Activated CD4-positive, alpha-beta T cell treated with anti-CD3 and anti-CD28 coated beads, Interleukin-10, Interleukin-2, amounts not matched to agents 100 ng/mL and 50 ng/mL, durations not matched to agents 16 hours and 8 hours (primary cell): ENCODE measurements around the gene OCSTAMP.

ENCODE experiments used
- DNase-seq: peaks from one replicate; pipeline ENCODE4 v3.0.0-alpha.2; 2020

The OCSTAMP gene

DNA sequence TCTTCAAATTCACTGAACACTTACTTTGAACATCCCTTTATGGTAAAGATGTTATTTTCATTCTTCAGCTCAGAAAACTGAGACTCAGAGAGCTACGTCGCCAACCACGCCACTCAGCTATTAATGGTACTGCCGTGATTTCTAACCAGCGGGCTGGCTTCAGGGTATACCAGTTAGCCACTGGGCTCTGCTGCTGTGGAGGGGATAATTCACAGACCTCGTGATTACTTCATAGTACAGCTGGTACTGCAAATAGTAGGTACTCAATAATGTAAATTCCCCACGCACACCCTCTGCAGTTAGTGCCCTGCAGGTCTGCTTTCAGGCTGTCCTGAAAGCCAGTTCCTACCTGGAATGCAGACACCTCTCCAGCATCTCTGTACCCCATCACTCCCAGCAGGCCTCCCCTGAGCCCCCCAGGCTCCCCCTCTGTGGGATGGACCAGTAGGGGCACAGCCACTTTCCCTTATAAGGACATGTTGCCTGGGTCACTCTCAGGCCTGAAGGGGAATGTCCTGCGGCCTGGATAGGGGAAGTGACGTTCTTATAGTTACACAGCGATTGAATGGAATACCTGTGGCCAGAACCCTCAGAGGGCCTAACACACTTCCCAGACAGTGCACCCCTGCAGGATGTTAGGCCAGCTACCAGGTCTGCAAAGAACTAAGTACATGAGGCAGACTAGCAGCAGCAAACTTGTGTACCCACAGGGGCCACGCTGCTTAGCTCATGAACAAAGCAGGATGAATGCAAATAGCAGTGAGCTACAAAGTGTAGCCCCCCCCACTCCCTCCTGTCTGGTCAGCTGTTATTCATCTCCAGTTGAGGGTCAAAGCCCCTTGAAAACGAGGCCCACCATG lies 1.3 kb upstream of the OCSTAMP start:
- no peak for DNase-seq

GRCh38 chr20:46549188-46549972 lies 1.1 kb downstream of the OCSTAMP start:
- peak; percentile 21 for DNase-seq

DNA sequence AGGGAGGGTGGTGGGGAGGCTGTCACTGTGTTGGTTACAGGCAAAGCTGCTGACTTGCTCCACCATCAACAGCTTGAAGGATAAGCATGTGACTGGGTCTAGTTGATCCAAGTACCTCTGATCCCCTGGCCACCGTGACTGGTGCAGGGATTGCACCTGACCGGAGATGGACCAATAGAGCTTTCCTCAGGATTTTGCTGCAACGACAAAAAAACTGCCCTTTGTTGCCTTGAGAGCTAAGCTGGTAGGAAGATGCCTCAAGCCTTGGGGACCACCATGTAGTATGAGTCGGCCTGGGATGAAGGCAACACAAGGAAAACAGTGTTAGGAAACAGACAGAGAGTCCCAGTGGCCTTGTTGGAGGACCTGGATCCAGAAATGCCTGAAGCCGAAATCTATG lies 1.8 kb downstream of the OCSTAMP start:
- no peak for DNase-seq

DNA sequence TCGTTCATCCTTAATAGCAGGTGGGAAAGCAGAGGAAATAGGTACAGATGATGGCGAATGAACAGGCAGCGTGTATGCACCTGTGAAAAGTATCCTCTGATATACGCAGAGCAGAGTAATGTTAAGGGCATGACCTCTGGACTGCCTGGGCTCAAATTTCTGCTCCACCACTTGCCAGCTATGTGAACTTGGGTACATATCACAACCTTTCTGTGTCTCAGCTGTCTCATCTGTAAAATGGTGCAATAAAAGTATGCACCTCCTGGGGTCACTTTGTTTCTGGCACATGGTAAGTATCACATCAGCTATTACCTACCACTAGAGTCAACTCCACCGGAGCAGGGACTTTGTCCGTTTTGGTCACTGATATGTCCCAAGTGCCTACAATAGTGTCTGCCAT lies 2.5 kb downstream of the OCSTAMP start:
- no peak for DNase-seq

- peak; percentile 69 for DNase-seq
Measured at GRCh38 chr20:46546936-46547335, 3.5 kb downstream of the OCSTAMP start.

DNA sequence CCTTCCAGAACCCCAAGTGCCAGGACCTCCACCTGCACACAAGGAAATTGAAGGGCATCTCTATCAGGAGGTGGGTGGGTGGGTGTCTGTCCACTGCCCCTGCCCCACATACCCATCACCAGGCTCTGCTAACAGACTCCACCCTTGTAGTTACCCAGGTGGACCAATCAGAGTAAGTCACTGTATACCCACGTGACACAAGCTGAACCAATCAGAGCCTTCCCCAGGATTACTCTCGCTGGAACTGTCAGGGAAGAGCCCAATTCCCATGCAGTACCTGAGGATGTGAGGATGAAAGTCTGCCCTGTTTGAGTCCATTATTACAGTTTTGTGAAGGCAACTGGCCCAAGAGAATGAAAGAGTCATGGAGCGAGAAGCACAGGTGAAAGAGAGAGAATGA lies 4.2 kb downstream of the OCSTAMP start:
- peak; percentile 33 for DNase-seq

DNA sequence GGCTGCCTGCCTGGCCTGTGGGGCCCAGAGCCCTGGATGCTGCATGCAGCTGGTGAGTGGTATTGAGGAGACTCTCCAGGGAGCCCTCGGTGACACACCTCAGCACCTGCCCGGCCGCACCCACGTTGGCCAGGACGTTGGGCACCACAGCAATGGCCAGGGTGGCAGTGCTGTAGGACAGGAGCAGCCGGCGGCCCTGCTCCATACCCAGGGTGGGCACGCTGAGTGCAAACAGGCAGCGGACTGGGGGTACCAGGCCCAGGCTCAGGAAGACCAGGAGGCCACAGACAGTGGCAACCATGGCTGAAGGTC lies 4.7 kb downstream of the OCSTAMP start:
- no peak for DNase-seq

- peak; percentile 93 for DNase-seq
Measured at GRCh38 chr20:46545077-46545826, 5.2 kb downstream of the OCSTAMP start.

DNA sequence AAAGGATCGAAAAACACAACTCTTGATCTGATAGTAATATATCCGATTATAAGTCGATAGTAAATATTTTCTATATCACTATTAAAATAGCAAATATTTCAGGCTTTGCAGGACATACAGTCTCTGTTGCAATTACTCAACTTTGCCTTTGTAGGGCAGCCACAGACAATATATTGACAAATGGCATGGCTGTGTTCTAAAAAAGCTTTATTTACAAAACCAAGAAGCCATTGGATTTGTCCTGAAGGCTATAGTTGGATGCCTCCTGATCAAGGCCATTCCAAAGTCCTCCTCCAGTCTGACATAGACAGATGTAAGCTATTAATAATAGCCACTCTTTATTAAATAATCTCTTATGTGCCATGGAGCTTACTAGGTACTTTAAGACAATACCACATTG lies 5.9 kb downstream of the OCSTAMP start:
- no peak for DNase-seq

- no peak for DNase-seq
Measured at GRCh38 chr20:46543959-46544358, 6.5 kb downstream of the OCSTAMP start.

DNA sequence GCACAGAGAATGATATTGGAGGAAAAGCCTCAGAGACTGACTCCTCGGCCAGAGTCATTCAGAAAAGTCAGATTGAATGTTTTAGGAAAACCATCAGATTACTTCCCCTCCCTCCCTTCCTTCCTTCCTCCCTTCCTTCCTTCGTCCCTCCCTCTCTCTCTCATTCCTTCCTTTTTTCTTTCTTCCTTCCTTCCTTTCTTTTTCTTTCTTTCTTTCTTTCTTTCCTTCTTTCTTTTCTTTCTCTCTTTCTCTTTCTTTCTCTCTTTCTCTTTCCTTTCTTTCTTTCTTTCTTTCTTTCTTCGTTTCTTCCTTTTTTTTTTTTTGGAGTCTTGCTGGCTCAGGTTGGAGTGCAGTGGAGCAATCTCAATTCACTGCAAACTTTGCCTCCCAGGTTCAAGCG lies 7.4 kb downstream of the OCSTAMP start:
- no peak for DNase-seq

GRCh38 chr20:46541229-46541935 lies 9.1 kb downstream of the OCSTAMP start:
- DNase-seq, result no peak

DNA sequence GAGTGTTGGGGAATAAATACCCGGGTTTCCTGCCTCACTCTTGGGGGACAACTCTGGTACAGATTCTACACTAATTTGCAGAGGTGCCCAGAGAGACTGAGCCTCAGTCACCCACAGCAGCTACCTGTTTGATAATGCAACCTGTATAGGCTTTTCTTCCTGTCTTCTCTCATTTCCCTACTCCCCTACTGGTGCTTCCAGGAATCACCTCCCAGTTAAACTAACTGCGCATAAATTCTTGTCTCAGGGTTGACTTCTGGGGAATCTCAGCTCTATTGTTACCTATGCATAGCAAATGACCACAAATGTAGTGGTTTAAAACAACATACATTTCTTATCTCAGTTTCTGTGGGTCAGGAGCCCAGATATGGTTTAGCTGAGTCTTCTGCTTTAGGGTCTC lies 11.3 kb downstream of the OCSTAMP start:
- no peak for DNase-seq

DNA sequence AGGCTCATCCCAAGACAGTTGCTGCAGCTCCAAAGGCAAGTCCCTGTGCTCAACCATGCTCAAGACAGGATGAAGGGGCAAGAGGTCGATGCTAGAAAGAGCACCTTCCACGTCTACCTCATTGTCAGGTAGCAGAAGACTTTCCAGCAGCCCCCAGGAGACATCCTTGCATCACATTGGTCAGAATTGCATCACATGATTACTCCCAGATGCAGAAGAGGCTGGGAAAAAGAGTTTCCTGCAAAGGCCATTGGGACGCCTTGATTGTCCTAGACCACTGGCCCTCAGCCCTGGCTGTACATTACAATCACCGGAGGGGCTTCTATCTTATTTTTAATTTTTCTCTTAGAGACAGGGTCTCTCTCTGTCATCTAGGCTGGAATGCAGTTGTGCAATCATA lies 19.8 kb downstream of the OCSTAMP start:
- DNase-seq, result no peak

DNA sequence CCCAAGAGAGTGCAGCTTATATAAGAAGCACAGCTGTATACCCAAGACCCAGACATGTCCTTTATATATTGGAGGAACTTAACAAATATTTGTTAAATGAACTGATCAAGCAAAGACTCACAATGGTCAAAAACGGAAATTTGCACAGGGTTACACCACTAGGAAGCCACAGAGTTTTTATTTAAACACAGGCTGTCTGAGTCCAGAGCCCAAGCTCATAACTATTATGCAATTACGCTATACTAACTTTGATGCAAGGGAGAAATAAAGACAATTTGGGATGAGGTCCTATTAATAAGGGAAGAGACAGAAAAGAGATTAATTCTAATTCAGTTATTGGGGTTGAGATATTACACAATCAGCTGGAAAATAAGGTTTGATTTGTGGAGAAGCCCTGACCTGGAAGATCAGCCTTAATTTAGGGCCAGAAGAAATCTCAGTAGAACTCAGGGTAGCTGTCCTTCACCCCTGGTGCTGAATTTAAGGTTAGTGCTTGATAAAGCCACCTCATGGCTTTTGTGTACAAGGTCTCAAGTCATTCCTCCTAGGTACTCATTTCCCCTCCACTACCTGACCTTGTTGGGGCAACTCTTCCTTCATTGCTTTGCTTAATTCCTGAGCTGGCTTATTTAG lies 26.6 kb downstream of the OCSTAMP start:
- peak; percentile 22 for DNase-seq

DNA sequence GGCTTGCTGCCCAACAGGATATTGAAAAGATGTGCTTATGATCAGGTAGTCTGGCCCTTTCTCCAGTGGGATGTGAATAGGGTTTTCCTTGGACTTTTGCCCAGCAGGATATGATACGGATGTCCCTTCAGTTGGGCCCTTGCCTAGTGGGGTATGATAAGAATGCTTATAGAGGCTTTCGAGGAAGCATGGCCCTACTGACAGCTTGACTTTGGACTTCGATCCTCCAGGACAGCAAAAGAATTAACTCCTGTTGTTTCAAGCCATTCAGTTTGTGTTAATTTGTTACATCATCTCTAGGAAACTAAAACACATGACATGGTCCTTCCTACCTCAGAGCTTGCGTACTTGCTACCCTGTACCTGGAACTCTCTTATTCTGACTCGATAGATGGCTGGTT lies 27.3 kb downstream of the OCSTAMP start:
- no peak for DNase-seq

- peak; percentile 79 for DNase-seq
Measured at GRCh38 chr20:46520976-46521579, 29.4 kb downstream of the OCSTAMP start.

GRCh38 chr20:46520540-46520939 lies 29.9 kb downstream of the OCSTAMP start:
- no peak for DNase-seq

- DNase-seq, result no peak
Measured at GRCh38 chr20:46519471-46520068, 30.9 kb downstream of the OCSTAMP start.

DNA sequence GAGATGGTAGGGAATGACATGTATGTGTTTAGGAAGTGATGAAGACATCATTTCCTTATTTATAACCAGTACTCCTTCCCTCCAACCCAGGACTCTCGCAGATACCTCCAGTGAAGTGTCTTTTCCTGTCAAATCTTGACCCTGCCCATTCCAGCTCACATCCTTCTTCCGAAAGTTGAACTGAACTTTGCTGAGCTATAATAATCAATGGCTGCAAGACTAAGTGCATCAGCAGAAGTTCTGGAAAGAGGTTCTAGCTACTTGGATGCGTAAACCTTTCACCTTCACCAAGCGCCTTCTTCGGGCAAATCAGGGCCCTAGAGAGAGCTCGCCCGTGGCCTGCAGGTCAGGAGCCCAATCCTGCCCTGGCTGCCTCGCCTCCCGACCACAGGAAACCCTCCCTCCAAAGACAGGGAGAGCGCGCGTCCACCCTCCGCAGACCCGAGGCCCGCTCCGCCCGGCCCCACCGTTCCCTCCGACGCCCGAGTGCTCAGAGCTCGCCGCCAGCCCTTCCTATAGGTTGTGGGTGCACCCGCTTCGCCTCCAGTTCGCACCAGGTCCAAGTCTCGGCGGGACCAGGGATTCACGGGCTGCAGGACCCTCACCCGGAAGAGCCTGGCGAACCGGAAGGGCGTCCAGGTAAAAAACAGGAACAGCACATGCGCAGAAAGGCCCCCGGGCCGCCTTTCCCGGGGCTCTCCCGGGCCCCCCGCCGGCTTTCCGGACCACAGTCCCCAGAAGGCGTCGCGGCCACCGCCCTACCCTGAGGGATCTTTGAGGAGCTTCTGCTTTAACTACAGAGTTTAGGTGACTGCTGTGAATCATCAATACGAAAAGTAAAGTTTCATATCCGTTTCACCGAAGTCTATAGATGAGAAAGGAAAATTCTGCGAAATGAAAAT lies 37.3 kb downstream of the OCSTAMP start, which contains the start of gene ZNF334:
Gene ZNF334, minus strand, starts transcription at position 617 of the 902 bp plus-strand sequence. CDS start 1,457 bp downstream, outside the sequence.
- DNase-seq, result peak; percentile 79
